ENCODE data around the gene GPRC5C. TPM values are rescaled to one million over a fixed set of nuclear protein-coding genes. Genes with fewer than 3 reads are reported as not detected.

GPRC5C gene
- total RNA-seq, 1 experiment from 2014 or later: 15.5 TPM

DNA sequence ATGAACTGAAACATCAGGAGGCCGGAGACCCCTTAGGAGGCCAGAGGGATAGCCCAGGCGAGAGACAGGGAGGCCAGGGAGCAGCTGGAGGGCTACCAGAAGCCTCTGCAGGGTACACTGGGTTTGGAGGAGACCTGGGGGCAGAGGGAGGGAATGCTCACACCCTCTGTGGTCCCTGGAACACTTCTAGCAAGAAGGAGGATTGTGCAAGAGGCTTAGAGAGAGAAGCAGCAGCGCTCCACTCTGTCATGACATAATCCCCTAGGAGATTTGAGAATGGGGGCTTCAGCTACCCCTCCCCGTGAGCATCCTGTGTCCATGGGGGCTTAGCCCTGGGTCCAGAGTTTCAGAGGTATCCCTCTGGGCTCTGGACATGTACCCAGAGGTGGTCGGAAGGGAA is 48.7 kb upstream of the GPRC5C start:
- Histone ChIP-seq H3K4me1 (ENCODE audit: insufficient read depth, low read length) (no peaks in the 10 kb centered on the region; the same call in 1 of the 2 replicates), H2BK15ac (ENCODE audit: low read depth, low read length) (no peak overlapping the region), H3K23me2 (ENCODE audit: insufficient read length, low read depth, low read length, poor library complexity, severe bottlenecking) (no peaks in the 10 kb centered on the region), H4K20me1 (ENCODE audit: control insufficient read depth, insufficient read depth, insufficient read length) (no peaks in the 10 kb centered on the region), H2BK12ac (ENCODE audit: insufficient read length, low read depth, low read length) (no peak overlapping the region), H2BK20ac (ENCODE audit: low read depth, low read length, poor library complexity, severe bottlenecking) (no peak overlapping the region), H3K27me3 (ENCODE audit: insufficient read depth, low read length) (no peaks in the 10 kb centered on the region), H3K9me3 (ENCODE audit: control insufficient read depth, low read depth, low read length) (no peaks in the 10 kb centered on the region), H3K79me2 (ENCODE audit: insufficient read depth, low read length) (no peaks in the 10 kb centered on the region), H3K79me1 (ENCODE audit: insufficient read depth, low read depth, low read length, poor library complexity, severe bottlenecking) (no peaks in the 10 kb centered on the region), H2AFZ (ENCODE audit: low read length) (no peak overlapping the region), H3K14ac (ENCODE audit: insufficient read depth, low read length) (no peak overlapping the region), H3T11ph (ENCODE audit: low read length) (no peak overlapping the region), H2AK5ac (ENCODE audit: insufficient read length, low read length) (no peak overlapping the region), H3K9ac (ENCODE audit: extremely low read depth, insufficient read length, low read length) (no peak overlapping the region), H4K91ac (ENCODE audit: insufficient read length, low read depth, low read length) (no peak overlapping the region), H3K23ac (ENCODE audit: insufficient read length, low read depth, low read length) (no peak overlapping the region), H3K27ac (ENCODE audit: insufficient read length, low read depth, low read length) (no peak overlapping the region), H2BK5ac (ENCODE audit: insufficient read length, low read length) (no peak overlapping the region), H4K8ac (replicated peaks; ENCODE audit: insufficient read length, low read depth, low read length) (no peak overlapping the region), H3K4me2 (ENCODE audit: insufficient read depth, insufficient read length, low read length) (no peak overlapping the region), H3K56ac (ENCODE audit: insufficient read length, low read depth, low read length) (no peak overlapping the region), H3K18ac (ENCODE audit: insufficient read length, low read depth, low read length) (no peak overlapping the region), H3K4ac (ENCODE audit: low read depth, low read length) (no peak overlapping the region), H4K5ac (ENCODE audit: insufficient read length, low read depth, low read length) (no peak overlapping the region), H2BK120ac (ENCODE audit: low read depth, low read length, poor library complexity, severe bottlenecking) (no peak overlapping the region)
- Mint-ChIP-seq H3K4me3 (no peak overlapping the region), H3K9me3 (0 out of 5 replicates have a peak, but pooled peaks cover 0 to 3% of the 10 kb centered on the region in 2 experiments), H3K4me1 (peaks cover 27 to 36% of the 10 kb centered on the region in 2 experiments), H3K36me3 (ENCODE audit: insufficient read depth in 1 of 3, low read depth in 3 of 3) (no peaks in the 10 kb centered on the region; a peak in 1 of 7 replicates), H3K27ac (no peak overlapping the region), H3K27me3 (ENCODE audit: low read depth) (peaks cover 15% of the 10 kb centered on the region)
- no peak for DNase-seq
- TF ChIP-seq, protein P1, sequence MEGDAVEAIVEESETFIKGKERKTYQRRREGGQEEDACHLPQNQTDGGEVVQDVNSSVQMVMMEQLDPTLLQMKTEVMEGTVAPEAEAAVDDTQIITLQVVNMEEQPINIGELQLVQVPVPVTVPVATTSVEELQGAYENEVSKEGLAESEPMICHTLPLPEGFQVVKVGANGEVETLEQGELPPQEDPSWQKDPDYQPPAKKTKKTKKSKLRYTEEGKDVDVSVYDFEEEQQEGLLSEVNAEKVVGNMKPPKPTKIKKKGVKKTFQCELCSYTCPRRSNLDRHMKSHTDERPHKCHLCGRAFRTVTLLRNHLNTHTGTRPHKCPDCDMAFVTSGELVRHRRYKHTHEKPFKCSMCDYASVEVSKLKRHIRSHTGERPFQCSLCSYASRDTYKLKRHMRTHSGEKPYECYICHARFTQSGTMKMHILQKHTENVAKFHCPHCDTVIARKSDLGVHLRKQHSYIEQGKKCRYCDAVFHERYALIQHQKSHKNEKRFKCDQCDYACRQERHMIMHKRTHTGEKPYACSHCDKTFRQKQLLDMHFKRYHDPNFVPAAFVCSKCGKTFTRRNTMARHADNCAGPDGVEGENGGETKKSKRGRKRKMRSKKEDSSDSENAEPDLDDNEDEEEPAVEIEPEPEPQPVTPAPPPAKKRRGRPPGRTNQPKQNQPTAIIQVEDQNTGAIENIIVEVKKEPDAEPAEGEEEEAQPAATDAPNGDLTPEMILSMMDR (conservative IDR thresholded peaks at IDR 0.05): no peak
- no CpG with 5 or more reads among the region's 5 CpGs for WGBS (ENCODE audit: extremely low coverage, insufficient read length, low lambda C conversion rate)

Data from H9 (cell line).